NCI-H1417 (cell line): ENCODE data around the gene PRIM2.
"Not testable (repeated sequence)": the region's sequence is repeated elsewhere in the genome, so short reads cannot be mapped to it uniquely, and the experiment has no call there.

Experiments used
- DNase-seq, 3 experiments: peaks; one replicate each; lab custom pipeline; 2025; lab: John Stamatoyannopoulos, UW

The PRIM2 gene

DNA sequence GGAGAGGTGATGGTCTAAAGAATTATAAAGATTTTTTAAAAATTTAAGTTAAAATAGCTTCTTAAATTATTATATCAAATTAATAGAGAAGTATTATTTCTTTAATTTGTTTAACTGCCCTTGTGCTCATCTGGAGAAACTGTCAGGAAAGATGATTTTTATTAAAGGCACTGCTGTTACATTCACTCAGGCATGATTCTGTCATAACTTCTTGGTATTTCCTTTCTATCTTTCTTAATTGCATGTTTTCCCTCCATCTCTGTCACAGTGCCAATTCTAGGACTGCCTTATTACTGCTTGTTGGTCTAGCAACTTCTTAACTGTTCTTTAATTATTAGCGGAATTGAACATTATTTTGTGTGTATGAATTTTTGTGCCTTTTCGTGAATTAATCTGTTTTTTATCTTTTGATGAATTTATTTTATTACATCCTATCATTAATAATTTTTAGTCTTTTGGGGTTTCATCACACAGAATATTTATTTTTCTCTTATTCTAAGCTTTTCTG, 47.7 kb downstream of the PRIM2 start:
- DNase-seq: not testable (repeated sequence)

- DNase-seq: not testable (repeated sequence)
Measured at GRCh38 chr6:57368965-57369731, 51.7 kb downstream of the PRIM2 start.

- DNase-seq: not testable (repeated sequence)
Measured at GRCh38 chr6:57371779-57372178, 54.3 kb downstream of the PRIM2 start.

GRCh38 chr6:57374764-57375163, 57.3 kb downstream of the PRIM2 start:
- DNase-seq: not testable (repeated sequence)

DNA sequence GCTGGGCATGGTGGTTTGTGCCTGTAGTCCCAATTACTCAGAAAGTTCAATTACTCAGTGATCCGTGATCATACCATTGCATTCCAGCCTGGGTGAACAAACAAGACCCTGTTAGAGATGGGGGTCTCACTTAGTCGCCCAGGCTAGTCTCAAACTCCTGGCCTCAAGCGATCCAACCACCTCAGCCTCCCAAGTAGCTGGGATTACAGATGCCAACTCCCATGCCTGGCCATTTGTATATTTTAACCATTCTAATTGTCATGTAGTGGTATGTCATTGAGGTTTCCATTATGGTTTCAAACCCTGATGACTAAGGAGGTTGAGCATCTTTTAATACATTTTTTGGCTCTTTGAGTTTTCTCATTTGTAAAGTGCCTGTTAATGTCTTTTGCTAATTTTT, 58.7 kb downstream of the PRIM2 start:
- not testable (repeated sequence) for DNase-seq

DNA sequence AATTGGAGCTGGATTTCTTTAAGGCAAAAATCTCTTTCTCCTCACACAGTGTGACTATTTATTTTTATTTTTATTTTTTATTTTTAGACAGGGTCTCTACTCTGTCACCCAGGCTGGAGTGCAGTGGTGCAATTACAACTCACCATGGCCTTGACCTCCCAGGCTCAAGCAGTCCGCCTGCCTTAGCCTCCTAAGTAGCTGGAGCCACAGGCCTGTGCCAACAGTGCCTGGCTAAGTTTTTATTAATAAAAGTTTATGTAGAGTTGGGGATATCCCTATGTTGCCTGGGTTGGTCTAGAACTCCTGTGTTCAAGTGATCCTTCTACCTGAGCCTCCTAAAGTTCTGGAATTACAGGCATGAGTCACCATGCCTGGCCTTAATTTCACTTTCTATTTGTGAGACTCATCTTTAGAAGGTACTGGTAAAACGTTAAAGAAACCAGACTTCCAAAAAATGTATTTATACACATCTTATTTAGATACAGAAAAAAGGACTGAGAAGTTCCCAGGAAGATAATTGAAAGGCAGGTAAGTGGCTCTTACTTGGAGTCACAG, 71.7 kb downstream of the PRIM2 start:
- not testable (repeated sequence) for DNase-seq

DNA sequence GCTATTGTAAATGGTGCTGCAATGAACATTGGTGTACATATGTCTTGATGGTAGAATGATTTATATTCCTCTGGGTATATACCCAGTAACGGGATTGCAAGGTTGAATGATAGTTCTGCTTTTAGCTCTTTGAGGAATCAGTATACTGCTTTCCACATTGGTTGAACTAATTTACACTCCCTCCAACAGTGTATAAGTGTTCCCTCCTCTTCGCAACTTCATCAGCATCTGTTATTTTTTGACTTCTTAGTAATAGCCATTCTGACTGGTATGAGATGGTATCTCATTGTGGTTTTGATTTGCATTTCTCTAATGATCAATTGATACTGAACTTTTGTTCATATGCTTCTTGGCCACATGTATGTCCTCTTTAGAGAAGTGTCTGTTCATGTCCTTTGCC, 73.4 kb downstream of the PRIM2 start:
- DNase-seq: not testable (repeated sequence)

DNA sequence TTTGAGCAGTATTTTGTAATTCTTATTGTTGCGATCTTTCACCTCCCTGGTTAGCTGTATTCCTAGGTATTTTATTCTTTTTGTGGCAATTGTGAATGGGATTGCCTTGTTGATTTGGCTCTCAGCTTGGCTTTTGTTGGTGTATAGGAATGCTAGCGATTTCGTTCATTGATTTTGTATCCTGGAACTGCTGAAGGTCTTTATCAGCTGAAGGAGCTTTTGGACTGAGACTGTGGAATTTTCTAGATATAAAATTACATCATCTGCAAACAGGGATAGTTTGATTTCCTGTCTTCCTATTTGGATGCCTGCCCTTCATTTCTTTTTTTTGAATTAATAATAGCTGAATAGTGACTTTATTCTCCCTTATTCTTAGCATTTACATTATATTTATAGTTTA, 74.6 kb downstream of the PRIM2 start:
- not testable (repeated sequence) for DNase-seq

- DNase-seq: not testable (repeated sequence)
Measured at GRCh38 chr6:57419341-57419740, 101.9 kb downstream of the PRIM2 start.

- DNase-seq: no peak
Measured at GRCh38 chr6:57421503-57421902, 104.1 kb downstream of the PRIM2 start.

DNA sequence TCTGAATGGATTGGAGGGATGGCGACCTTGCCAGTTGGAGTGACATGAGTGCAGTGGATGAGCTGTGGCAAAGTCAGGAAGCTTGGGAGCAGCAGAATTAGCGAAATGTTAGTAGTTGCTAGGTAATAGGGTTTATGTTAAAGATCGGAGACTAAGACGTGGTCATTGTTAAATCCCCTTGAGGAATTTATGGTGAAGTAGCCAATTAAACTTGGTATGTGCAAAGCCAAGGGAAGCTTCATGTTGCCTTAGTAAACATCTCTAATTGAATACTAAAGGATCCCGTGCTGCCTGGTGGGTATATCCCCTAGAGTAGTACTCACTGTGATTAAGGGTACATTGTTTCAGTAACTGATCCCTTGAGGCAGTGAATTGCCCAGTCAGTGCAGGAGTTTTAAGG, 106.0 kb downstream of the PRIM2 start:
- no peak for DNase-seq

DNA sequence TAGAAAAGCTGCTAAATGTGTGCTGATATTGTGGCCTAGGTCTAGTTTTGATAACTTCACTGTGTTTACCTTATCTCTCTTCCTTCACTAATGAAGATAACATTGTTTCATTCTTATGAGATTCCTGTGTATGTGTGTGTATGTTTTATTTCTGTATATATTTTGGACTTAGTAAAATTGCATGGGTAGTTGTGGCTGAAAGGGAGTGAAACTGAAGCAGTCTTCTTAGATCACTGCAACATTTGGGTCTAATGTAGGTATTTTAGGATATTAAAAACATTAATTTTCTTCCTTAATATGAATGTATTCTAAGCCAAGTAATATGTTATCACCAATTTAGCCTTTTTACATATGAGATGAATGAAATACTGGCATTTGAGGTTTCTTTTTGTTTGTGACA, 114.3 kb downstream of the PRIM2 start:
- DNase-seq: not testable (repeated sequence)

- peak in 1 of 3 experiments; percentile 3 for DNase-seq
Measured at GRCh38 chr6:57432157-57432556, 114.7 kb downstream of the PRIM2 start.

GRCh38 chr6:57432919-57433684, 115.7 kb downstream of the PRIM2 start:
- no peak for DNase-seq

DNA sequence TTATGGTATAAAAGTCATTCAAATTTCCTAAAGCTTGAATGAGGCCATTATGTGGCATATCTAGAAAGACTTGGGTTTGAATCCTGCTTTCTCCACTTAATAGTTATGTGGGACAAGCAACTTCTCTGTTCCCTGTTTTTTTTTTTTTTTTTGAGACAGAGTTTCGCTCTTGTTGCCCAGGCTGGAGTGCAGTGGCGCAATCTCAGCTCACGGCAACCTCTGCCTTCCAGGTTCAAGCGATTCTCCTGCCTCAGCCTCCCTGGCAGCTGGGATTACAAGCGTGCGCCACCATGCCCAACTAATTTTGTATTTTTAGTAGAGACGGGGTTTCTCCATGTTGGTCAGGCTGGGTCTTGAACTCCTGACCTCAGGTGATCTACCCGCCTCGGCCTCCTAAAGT, 116.4 kb downstream of the PRIM2 start:
- DNase-seq: not testable (repeated sequence)

GRCh38 chr6:57434944-57435343, 117.5 kb downstream of the PRIM2 start:
- no peak for DNase-seq

GRCh38 chr6:57435475-57436160, 118.2 kb downstream of the PRIM2 start:
- no peak for DNase-seq

DNA sequence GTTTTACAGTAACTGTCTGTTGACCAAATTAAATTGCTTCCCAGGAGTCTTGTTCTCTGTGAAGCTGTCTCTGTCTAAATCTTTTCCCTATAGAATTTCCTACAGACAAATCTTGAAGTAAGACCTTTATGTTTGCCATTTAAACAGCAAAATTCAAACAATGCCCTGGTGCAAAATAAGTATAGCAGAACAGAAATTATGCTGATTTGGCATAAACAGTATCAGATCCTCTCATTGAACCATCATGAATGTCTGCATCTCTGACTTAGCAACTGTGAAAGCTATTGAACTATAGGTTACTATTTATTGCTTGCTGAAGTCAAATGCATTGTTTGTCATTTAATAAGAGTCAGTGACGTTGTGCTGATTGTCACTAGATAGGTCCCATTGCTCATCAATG, 123.3 kb downstream of the PRIM2 start:
- not testable (repeated sequence) for DNase-seq

GRCh38 chr6:57442133-57442532, 124.7 kb downstream of the PRIM2 start:
- not testable (repeated sequence) for DNase-seq

GRCh38 chr6:57443181-57443580, 125.8 kb downstream of the PRIM2 start:
- not testable (repeated sequence) for DNase-seq

GRCh38 chr6:57444787-57445186, 127.4 kb downstream of the PRIM2 start:
- DNase-seq: not testable (repeated sequence)

DNA sequence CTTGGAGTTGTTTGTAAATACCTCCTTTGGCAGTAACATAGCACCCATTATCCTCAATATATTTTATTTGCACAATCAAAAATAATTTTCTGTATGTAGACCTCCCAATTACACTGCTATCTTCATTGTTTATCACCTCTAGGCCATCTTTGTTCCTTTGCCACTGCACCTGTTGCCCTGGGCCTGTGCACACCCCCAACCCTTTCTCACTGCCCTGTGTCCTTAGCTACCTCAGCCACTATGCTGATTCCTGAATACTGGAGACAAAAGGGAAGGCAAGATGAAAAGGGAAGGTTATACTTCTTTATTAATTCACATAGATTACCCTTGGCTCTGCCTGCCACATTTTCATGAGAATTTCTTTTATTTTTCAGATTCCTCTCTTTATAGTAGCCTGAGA, 127.9 kb downstream of the PRIM2 start:
- DNase-seq: not testable (repeated sequence)
